Measurements from ENCODE around the gene PIK3R1. TPM values are rescaled to one million over a fixed set of nuclear protein-coding genes. Genes with fewer than 3 reads are reported as not detected.
A peak's percentile ranks its signal among the peaks of the same experiment; 100 is the strongest.

PIK3R1 gene
- total RNA-seq, 1 donor: 26.8 TPM

GRCh38 chr5:68271124-68271523, 55.6 kb downstream of the PIK3R1 start:
- no peak for DNase-seq (ENCODE audit: insufficient read length, low spot score, missing footprints)
- no peak overlapping the region for H2AFZ ChIP-seq (ENCODE audit: low read length)
- peaks cover 5% of the 10 kb centered on the region for H4K20me1 ChIP-seq (ENCODE audit: insufficient read depth, low read length)
- H3K36me3 ChIP-seq (ENCODE audit: insufficient read depth, low read length): peaks cover 3% of the 10 kb centered on the region
- H3K4me1 ChIP-seq (ENCODE audit: insufficient read depth, low read length): peaks cover 21% of the 10 kb centered on the region
- no peak overlapping the region for H3K4me3 ChIP-seq (ENCODE audit: insufficient read depth, low read length)
- H3K9me3 ChIP-seq (ENCODE audit: low read depth, low read length): no peaks in the 10 kb centered on the region
- H3K4me2 ChIP-seq (ENCODE audit: insufficient read depth, low read length): no peak overlapping the region
- peaks cover 35% of the 10 kb centered on the region for H3K79me2 ChIP-seq (ENCODE audit: insufficient read depth, low read length)
- TF ChIP-seq CTCF (IDR thresholded peaks at IDR 0.05; ENCODE audit: extremely low read depth, low read depth, low read length): no peak
- no peaks in the 10 kb centered on the region for H3K27me3 ChIP-seq (ENCODE audit: insufficient read depth, low read length)
- H3K27ac ChIP-seq (ENCODE audit: low read depth, low read length): no peak overlapping the region

GRCh38 chr5:68272289-68272688, 56.7 kb downstream of the PIK3R1 start:
- H3K79me2 ChIP-seq (ENCODE audit: insufficient read depth, low read length): peaks cover 26% of the 10 kb centered on the region
- H3K27ac ChIP-seq (ENCODE audit: low read depth, low read length): no peak overlapping the region
- peak; percentile 36 for TF ChIP-seq CTCF (IDR thresholded peaks at IDR 0.05; ENCODE audit: extremely low read depth, low read depth, low read length)
- no peak for DNase-seq (ENCODE audit: insufficient read length, low spot score, missing footprints)
- H3K36me3 ChIP-seq (ENCODE audit: insufficient read depth, low read length): peaks cover 3% of the 10 kb centered on the region
- no peak overlapping the region for H3K4me2 ChIP-seq (ENCODE audit: insufficient read depth, low read length)
- H3K27me3 ChIP-seq (ENCODE audit: insufficient read depth, low read length): no peaks in the 10 kb centered on the region
- H3K4me1 ChIP-seq (ENCODE audit: insufficient read depth, low read length): peaks cover 17% of the 10 kb centered on the region
- no peak overlapping the region for H2AFZ ChIP-seq (ENCODE audit: low read length)
- no peaks in the 10 kb centered on the region for H3K9me3 ChIP-seq (ENCODE audit: low read depth, low read length)
- peaks cover 5% of the 10 kb centered on the region for H4K20me1 ChIP-seq (ENCODE audit: insufficient read depth, low read length)
- H3K4me3 ChIP-seq (ENCODE audit: insufficient read depth, low read length): no peak overlapping the region

- Histone ChIP-seq H2AFZ (ENCODE audit: low read length) (no peak overlapping the region), H4K20me1 (ENCODE audit: insufficient read depth, low read length) (peaks cover 5% of the 10 kb centered on the region), H3K27me3 (ENCODE audit: insufficient read depth, low read length) (no peaks in the 10 kb centered on the region), H3K4me2 (ENCODE audit: insufficient read depth, low read length) (no peak overlapping the region), H3K36me3 (ENCODE audit: insufficient read depth, low read length) (peaks cover 4% of the 10 kb centered on the region), H3K79me2 (ENCODE audit: insufficient read depth, low read length) (peaks cover 15% of the 10 kb centered on the region), H3K4me3 (ENCODE audit: insufficient read depth, low read length) (no peak overlapping the region), H3K9me3 (ENCODE audit: low read depth, low read length) (no peaks in the 10 kb centered on the region), H3K4me1 (ENCODE audit: insufficient read depth, low read length) (peaks cover 21% of the 10 kb centered on the region), H3K27ac (ENCODE audit: low read depth, low read length) (no peak overlapping the region)
- TF ChIP-seq CTCF (IDR thresholded peaks at IDR 0.05; ENCODE audit: extremely low read depth, low read depth, low read length): no peak
- DNase-seq (ENCODE audit: insufficient read length, low spot score, missing footprints): no peak
Observed at GRCh38 chr5:68273717-68274409, 58.3 kb downstream of the PIK3R1 start.

GRCh38 chr5:68274847-68275651, 59.5 kb downstream of the PIK3R1 start:
- no peak for TF ChIP-seq CTCF (IDR thresholded peaks at IDR 0.05; ENCODE audit: extremely low read depth, low read depth, low read length)
- H3K4me2 ChIP-seq (ENCODE audit: insufficient read depth, low read length): no peak overlapping the region
- H4K20me1 ChIP-seq (ENCODE audit: insufficient read depth, low read length): peaks cover 5% of the 10 kb centered on the region
- peaks cover 9% of the 10 kb centered on the region for H3K79me2 ChIP-seq (ENCODE audit: insufficient read depth, low read length)
- no peak overlapping the region for H3K4me3 ChIP-seq (ENCODE audit: insufficient read depth, low read length)
- peaks cover 16% of the 10 kb centered on the region for H3K36me3 ChIP-seq (ENCODE audit: insufficient read depth, low read length)
- H3K9me3 ChIP-seq (ENCODE audit: low read depth, low read length): no peaks in the 10 kb centered on the region
- no peak overlapping the region for H2AFZ ChIP-seq (ENCODE audit: low read length)
- no peaks in the 10 kb centered on the region for H3K27me3 ChIP-seq (ENCODE audit: insufficient read depth, low read length)
- H3K4me1 ChIP-seq (ENCODE audit: insufficient read depth, low read length): peaks cover 14% of the 10 kb centered on the region
- no peak for DNase-seq (ENCODE audit: insufficient read length, low spot score, missing footprints)
- no peak overlapping the region for H3K27ac ChIP-seq (ENCODE audit: low read depth, low read length)
